Measurements from ENCODE around the gene MYBPC3.
A peak's percentile ranks its signal among the peaks of the same experiment; 100 is the strongest.

Gene MYBPC3

GRCh38 chr11:47383071-47383470 lies 30.6 kb upstream of the MYBPC3 start:
- no peak overlapping the region for H3K4me3 ChIP-seq (ENCODE audit: low read depth, low read length)
- TF ChIP-seq, protein P1, sequence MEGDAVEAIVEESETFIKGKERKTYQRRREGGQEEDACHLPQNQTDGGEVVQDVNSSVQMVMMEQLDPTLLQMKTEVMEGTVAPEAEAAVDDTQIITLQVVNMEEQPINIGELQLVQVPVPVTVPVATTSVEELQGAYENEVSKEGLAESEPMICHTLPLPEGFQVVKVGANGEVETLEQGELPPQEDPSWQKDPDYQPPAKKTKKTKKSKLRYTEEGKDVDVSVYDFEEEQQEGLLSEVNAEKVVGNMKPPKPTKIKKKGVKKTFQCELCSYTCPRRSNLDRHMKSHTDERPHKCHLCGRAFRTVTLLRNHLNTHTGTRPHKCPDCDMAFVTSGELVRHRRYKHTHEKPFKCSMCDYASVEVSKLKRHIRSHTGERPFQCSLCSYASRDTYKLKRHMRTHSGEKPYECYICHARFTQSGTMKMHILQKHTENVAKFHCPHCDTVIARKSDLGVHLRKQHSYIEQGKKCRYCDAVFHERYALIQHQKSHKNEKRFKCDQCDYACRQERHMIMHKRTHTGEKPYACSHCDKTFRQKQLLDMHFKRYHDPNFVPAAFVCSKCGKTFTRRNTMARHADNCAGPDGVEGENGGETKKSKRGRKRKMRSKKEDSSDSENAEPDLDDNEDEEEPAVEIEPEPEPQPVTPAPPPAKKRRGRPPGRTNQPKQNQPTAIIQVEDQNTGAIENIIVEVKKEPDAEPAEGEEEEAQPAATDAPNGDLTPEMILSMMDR (IDR thresholded peaks at IDR 0.05; ENCODE audit: borderline replicate concordance, insufficient read depth, low read depth, low read length): no peak

- H3K4me3 ChIP-seq (ENCODE audit: low read depth, low read length): no peak overlapping the region
- TF ChIP-seq, protein P1 (IDR thresholded peaks at IDR 0.05; ENCODE audit: borderline replicate concordance, insufficient read depth, low read depth, low read length): no peak
Observed at GRCh38 chr11:47380078-47380477, 27.6 kb upstream of the MYBPC3 start.

GRCh38 chr11:47379317-47379716 lies 26.8 kb upstream of the MYBPC3 start:
- H3K4me3 ChIP-seq (ENCODE audit: low read depth, low read length): no peak overlapping the region
- TF ChIP-seq, protein P1 (IDR thresholded peaks at IDR 0.05; ENCODE audit: borderline replicate concordance, insufficient read depth, low read depth, low read length): no peak

GRCh38 chr11:47378836-47379170 lies 26.3 kb upstream of the MYBPC3 start:
- TF ChIP-seq, protein P1 (IDR thresholded peaks at IDR 0.05; ENCODE audit: borderline replicate concordance, insufficient read depth, low read depth, low read length): no peak
- H3K4me3 ChIP-seq (ENCODE audit: low read depth, low read length): peak overlapping the region; percentile 92

- TF ChIP-seq, protein P1 (IDR thresholded peaks at IDR 0.05; ENCODE audit: borderline replicate concordance, insufficient read depth, low read depth, low read length): no peak
- peak within 1 kb of the TSS; percentile 92 for H3K4me3 ChIP-seq (ENCODE audit: low read depth, low read length)
Observed at GRCh38 chr11:47378010-47378835, 25.7 kb upstream of the MYBPC3 start, which contains the start of gene SPI1. SPI1 (minus strand) TSS chr11:47378547; CDS start chr11:47378353, 194 bp downstream.

- TF ChIP-seq, protein P1 (IDR thresholded peaks at IDR 0.05; ENCODE audit: borderline replicate concordance, insufficient read depth, low read depth, low read length): no peak
- H3K4me3 ChIP-seq (ENCODE audit: low read depth, low read length): peak overlapping the region; percentile 92
Observed at GRCh38 chr11:47377571-47378009, 25.1 kb upstream of the MYBPC3 start.
